ENCODE results near the gene POLR2F. TPM values are rescaled to one million over a fixed set of nuclear protein-coding genes. Genes with fewer than 3 reads are reported as not detected.

The POLR2F gene
- total and polyA plus RNA-seq, 9 donors: 40.3 to 101 (median 65.2) TPM

GRCh38 chr22:37985751-37986281 is 32.3 kb downstream of the POLR2F start:
- TF ChIP-seq POLR2A (IDR thresholded peaks at IDR 0.05) (no peak), EP300 (IDR thresholded peaks at IDR 0.05) (no peak), CTCF (IDR thresholded peaks at IDR 0.05) (no peak)
- intact Hi-C loops (cut with DNase I): no loop called here
- no peak overlapping the region for H3K4me3 ChIP-seq
- DNase-seq: no peak
- no peaks in the 10 kb centered on the region for H3K4me1 ChIP-seq (ENCODE audit: insufficient read depth)
- no peaks in the 10 kb centered on the region for H3K9me3 ChIP-seq
- WGBS, 3 donors: 80 to 86% (median 83%) methylated on average over 27 of the region's 27 CpGs
- H3K36me3 ChIP-seq: no peaks in the 10 kb centered on the region
- no peaks in the 10 kb centered on the region for H3K27me3 ChIP-seq
- H3K27ac ChIP-seq: no peak overlapping the region

GRCh38 chr22:37986371-37986770 is 32.9 kb downstream of the POLR2F start:
- Histone ChIP-seq H3K27ac (no peak overlapping the region), H3K4me1 (ENCODE audit: insufficient read depth) (no peaks in the 10 kb centered on the region), H3K36me3 (no peaks in the 10 kb centered on the region), H3K4me3 (no peak overlapping the region), H3K9me3 (no peaks in the 10 kb centered on the region), H3K27me3 (no peaks in the 10 kb centered on the region)
- TF ChIP-seq POLR2A (IDR thresholded peaks at IDR 0.05): no peak
- intact Hi-C loops (cut with DNase I): no loop called here
- no peak for DNase-seq
- WGBS, 3 donors: 83 to 92% (median 91%) methylated on average over 7 of the region's 7 CpGs

- DNase-seq: no peak
- Histone ChIP-seq H3K4me3 (no peak overlapping the region), H3K36me3 (no peaks in the 10 kb centered on the region), H3K9me3 (no peaks in the 10 kb centered on the region), H3K27me3 (no peaks in the 10 kb centered on the region), H3K4me1 (ENCODE audit: insufficient read depth) (no peaks in the 10 kb centered on the region), H3K27ac (no peak overlapping the region)
- TF ChIP-seq EP300 (IDR thresholded peaks at IDR 0.05) (no peak), CTCF (IDR thresholded peaks at IDR 0.05) (no peak), POLR2A (IDR thresholded peaks at IDR 0.05) (no peak)
- intact Hi-C loops (cut with DNase I): loop anchor here in 1 of 4 donors (5.0 kb wide), 1 partner anchor 662 kb away; no protein-coding TSS in a partner anchor
- WGBS, 3 donors: 88 to 93% (median 89%) methylated on average over 14 of the region's 14 CpGs
Measured at GRCh38 chr22:37989146-37990045, 35.9 kb downstream of the POLR2F start.

GRCh38 chr22:37990301-37990700 is 36.8 kb downstream of the POLR2F start:
- no peak for DNase-seq
- H3K9me3 ChIP-seq: no peaks in the 10 kb centered on the region
- WGBS, 3 donors: 43 to 60% (median 53%) methylated on average over 5 of the region's 5 CpGs
- no peaks in the 10 kb centered on the region for H3K4me1 ChIP-seq (ENCODE audit: insufficient read depth)
- H3K27me3 ChIP-seq: no peaks in the 10 kb centered on the region
- H3K36me3 ChIP-seq: no peaks in the 10 kb centered on the region
- no peak for TF ChIP-seq CTCF (IDR thresholded peaks at IDR 0.05)
- TF ChIP-seq EP300 (IDR thresholded peaks at IDR 0.05): no peak
- TF ChIP-seq POLR2A (IDR thresholded peaks at IDR 0.05): no peak
- no peak overlapping the region for H3K4me3 ChIP-seq
- intact Hi-C loops (cut with DNase I): loop anchor here in 1 of 4 donors (5.0 kb wide), 1 partner anchor 663 kb away; no protein-coding TSS in a partner anchor
- no peak overlapping the region for H3K27ac ChIP-seq

- intact Hi-C loops (cut with DNase I): loop anchor here in 1 of 4 donors (5.0 kb wide), 1 partner anchor 664 kb away; no protein-coding TSS in a partner anchor
- no peaks in the 10 kb centered on the region for H3K9me3 ChIP-seq
- H3K4me1 ChIP-seq (ENCODE audit: insufficient read depth): no peaks in the 10 kb centered on the region
- H3K27me3 ChIP-seq: no peaks in the 10 kb centered on the region
- TF ChIP-seq CTCF (IDR thresholded peaks at IDR 0.05): no peak
- no peak for TF ChIP-seq POLR2A (IDR thresholded peaks at IDR 0.05)
- TF ChIP-seq EP300 (IDR thresholded peaks at IDR 0.05): no peak
- H3K4me3 ChIP-seq: no peak overlapping the region
- no peak overlapping the region for H3K27ac ChIP-seq
- 89 to 90% (median 89%) methylated on average over 7 of the region's 7 CpGs for WGBS, 3 donors
- no peak for DNase-seq
- H3K36me3 ChIP-seq: no peaks in the 10 kb centered on the region
Measured at GRCh38 chr22:37990862-37991261, 37.4 kb downstream of the POLR2F start.
